ENCODE data around the gene VPS18.

Gene VPS18

GRCh38 chr15:40926659-40927494, 32.6 kb downstream of the VPS18 start:
- no peak for TF ChIP-seq ZFX (IDR thresholded peaks at IDR 0.05)
- TF ChIP-seq CTCF (conservative IDR thresholded peaks at IDR 0.05) = no peak
- H3K27ac ChIP-seq = no peak overlapping the region

GRCh38 chr15:40927495-40927872, 33.2 kb downstream of the VPS18 start:
- TF ChIP-seq CTCF (conservative IDR thresholded peaks at IDR 0.05) (no peak), ZFX (IDR thresholded peaks at IDR 0.05) (no peak)
- H3K27ac ChIP-seq = no peak overlapping the region

- H3K27ac ChIP-seq = no peak overlapping the region
- TF ChIP-seq CTCF (conservative IDR thresholded peaks at IDR 0.05) (no peak), ZFX (IDR thresholded peaks at IDR 0.05) (no peak)
These were observed 33.9 kb downstream of the VPS18 start for GRCh38 chr15:40927873-40928806.

- TF ChIP-seq ZFX (IDR thresholded peaks at IDR 0.05) (no peak), CTCF (conservative IDR thresholded peaks at IDR 0.05) (no peak)
- H3K27ac ChIP-seq = no peak within 1 kb of the TSS
These were observed 34.8 kb downstream of the VPS18 start, which contains the start of gene DLL4 for GRCh38 chr15:40928821-40929659. Gene DLL4 (plus strand): TSS chr15:40929340. CDS start chr15:40929669, 329 bp downstream.

GRCh38 chr15:40929660-40930429, 35.6 kb downstream of the VPS18 start:
- H3K27ac ChIP-seq = no peak overlapping the region
- peak; percentile 21; the same call in 1 of the 2 replicates for TF ChIP-seq ZFX (IDR thresholded peaks at IDR 0.05)
- no peak for TF ChIP-seq CTCF (conservative IDR thresholded peaks at IDR 0.05)

Data from C4-2B (cell line).